ENCODE data around the gene TRIM61.

GRCh38 chr4:164926301-164926700 lies 51.2 kb downstream of the TRIM61 start:
- no peak for TF ChIP-seq CTCF (IDR thresholded peaks at IDR 0.05)
- no peak for TF ChIP-seq POLR2A (IDR thresholded peaks at IDR 0.05)

Measured in upper lobe of left lung (tissue), 4 donors.